Calu3 (cell line): Measurements from ENCODE around the gene NHLH2. TPM values are rescaled to one million over a fixed set of nuclear protein-coding genes. Genes with fewer than 3 reads are reported as not detected.

Source experiments
- BruUV-seq: library from RNA; stranded (reverse); fragments of 400-500 nt; replicated peaks from 2 replicates; lab custom pipeline; 2021; lab: Mats Ljungman, UMichigan
- CTCF ChIA-PET: fragments of 300-600 bp; sonication (Branson Sonifier 250); formaldehyde crosslinking; loops from one replicate; lab custom pipeline; 2022; ENCODE audit warnings: antibody characterized with exemption; lab: Charles Lee
- DNase-seq: peaks from one replicate; pipeline ENCODE4 v3.0.0; 2022
- H3K27ac Mint-ChIP-seq: one replicate; pipeline ENCODE4 v1.8.0; 2022; ENCODE audit warnings: mixed read lengths; ENCODE audit not compliant: unreplicated experiment
- H3K27me3 Mint-ChIP-seq: one replicate; pipeline ENCODE4 v1.8.0; 2022; ENCODE audit warnings: mixed read lengths; ENCODE audit not compliant: unreplicated experiment
- H3K36me3 Mint-ChIP-seq: one replicate; pipeline ENCODE4 v1.8.0; 2022; ENCODE audit warnings: mild to moderate bottlenecking, moderate library complexity, mixed read lengths; ENCODE audit not compliant: insufficient read depth, unreplicated experiment
- H3K4me1 Mint-ChIP-seq: one replicate; pipeline ENCODE4 v1.8.0; 2022; ENCODE audit warnings: mild to moderate bottlenecking, low read depth, mixed read lengths; ENCODE audit not compliant: unreplicated experiment
- H3K4me3 Mint-ChIP-seq: one replicate; pipeline ENCODE4 v1.8.0; 2022; ENCODE audit warnings: mild to moderate bottlenecking, low read depth, moderate library complexity, mixed read lengths; ENCODE audit not compliant: unreplicated experiment
- H3K9me3 Mint-ChIP-seq: one replicate; pipeline ENCODE4 v1.8.0; 2022; ENCODE audit warnings: low read depth, mixed read lengths; ENCODE audit not compliant: unreplicated experiment
- intact Hi-C: fragments of 100-400 bp; cut with micrococcal nuclease; formaldehyde crosslinking; loops from one replicate; pipeline ENCODE4 v1.10.0; 2022; ENCODE audit not compliant: unreplicated experiment
- total RNA-seq: library from RNA; stranded (reverse); gene quantifications from 2 replicates; pipeline ENCODE4 v1.2.3, GENCODE V29; 2022
- TF ChIP-seq, protein P1 (sequence below): fragments of 200-600 bp; IDR thresholded peaks from one replicate; pipeline ENCODE4 v1.8.0; 2022; ENCODE audit warnings: antibody characterized with exemption; ENCODE audit not compliant: unreplicated experiment

NHLH2 gene
- total RNA-seq, 1 experiment from 2014 or later, result not detected

- intact Hi-C loops, result no loop called here
- no peak for DNase-seq
- peaks cover 20% of the 10 kb centered on the region for H3K27me3 Mint-ChIP-seq
Measured at GRCh38 chr1:115796036-115796435, 44.9 kb downstream of the NHLH2 start.

GRCh38 chr1:115794976-115795639, 45.8 kb downstream of the NHLH2 start:
- no peak for DNase-seq
- Mint-ChIP-seq H3K4me3 (no peak overlapping the region), H3K36me3 (no peaks in the 10 kb centered on the region), H3K27me3 (peaks cover 20% of the 10 kb centered on the region), H3K27ac (no peak overlapping the region), H3K9me3 (no peaks in the 10 kb centered on the region), H3K4me1 (no peaks in the 10 kb centered on the region)
- intact Hi-C loops, result no loop called here
- CTCF ChIA-PET, result no interaction called here
- TF ChIP-seq, protein P1, sequence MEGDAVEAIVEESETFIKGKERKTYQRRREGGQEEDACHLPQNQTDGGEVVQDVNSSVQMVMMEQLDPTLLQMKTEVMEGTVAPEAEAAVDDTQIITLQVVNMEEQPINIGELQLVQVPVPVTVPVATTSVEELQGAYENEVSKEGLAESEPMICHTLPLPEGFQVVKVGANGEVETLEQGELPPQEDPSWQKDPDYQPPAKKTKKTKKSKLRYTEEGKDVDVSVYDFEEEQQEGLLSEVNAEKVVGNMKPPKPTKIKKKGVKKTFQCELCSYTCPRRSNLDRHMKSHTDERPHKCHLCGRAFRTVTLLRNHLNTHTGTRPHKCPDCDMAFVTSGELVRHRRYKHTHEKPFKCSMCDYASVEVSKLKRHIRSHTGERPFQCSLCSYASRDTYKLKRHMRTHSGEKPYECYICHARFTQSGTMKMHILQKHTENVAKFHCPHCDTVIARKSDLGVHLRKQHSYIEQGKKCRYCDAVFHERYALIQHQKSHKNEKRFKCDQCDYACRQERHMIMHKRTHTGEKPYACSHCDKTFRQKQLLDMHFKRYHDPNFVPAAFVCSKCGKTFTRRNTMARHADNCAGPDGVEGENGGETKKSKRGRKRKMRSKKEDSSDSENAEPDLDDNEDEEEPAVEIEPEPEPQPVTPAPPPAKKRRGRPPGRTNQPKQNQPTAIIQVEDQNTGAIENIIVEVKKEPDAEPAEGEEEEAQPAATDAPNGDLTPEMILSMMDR, result no peak
- BruUV-seq, result no TSS peak

More at GRCh38 chr1:115796036-115796435, 44.9 kb downstream of the NHLH2 start:
- no TSS peak for BruUV-seq
- no peak overlapping the region for H3K27ac Mint-ChIP-seq
- H3K9me3 Mint-ChIP-seq, result no peaks in the 10 kb centered on the region
- no peaks in the 10 kb centered on the region for H3K36me3 Mint-ChIP-seq
- H3K4me3 Mint-ChIP-seq, result no peak overlapping the region
- no peaks in the 10 kb centered on the region for H3K4me1 Mint-ChIP-seq
- TF ChIP-seq, protein P1, result no peak
- CTCF ChIA-PET, result no interaction called here

DNA sequence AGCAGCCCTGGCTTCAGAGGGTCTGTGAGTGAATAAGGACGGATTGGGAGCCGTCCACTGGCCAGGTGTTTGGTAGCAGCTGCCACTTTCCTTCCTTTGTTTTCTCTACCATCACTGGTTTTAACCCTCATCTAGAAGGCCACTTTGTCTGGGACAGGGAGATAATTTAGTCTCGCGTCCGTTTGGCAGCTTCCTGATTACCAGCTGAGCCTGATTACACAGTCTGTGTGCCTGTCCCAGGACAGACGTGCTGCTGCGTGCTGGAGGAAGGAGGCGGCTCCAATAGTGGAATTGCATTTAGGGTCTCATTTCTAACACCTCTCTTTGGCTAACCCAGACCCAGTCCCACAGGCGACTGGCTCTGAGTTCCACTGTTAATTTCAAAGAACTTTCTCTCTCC, 47.8 kb downstream of the NHLH2 start:
- intact Hi-C loops, result loop anchor here (1.0 kb wide), 1 partner anchor 21 kb away; no protein-coding TSS in a partner anchor
- CTCF ChIA-PET, result no interaction called here
- no peaks in the 10 kb centered on the region for H3K4me1 Mint-ChIP-seq
- TF ChIP-seq, protein P1, result no peak
- H3K27ac Mint-ChIP-seq, result no peak overlapping the region
- no peaks in the 10 kb centered on the region for H3K9me3 Mint-ChIP-seq
- no TSS peak for BruUV-seq
- no peak for DNase-seq
- H3K36me3 Mint-ChIP-seq, result no peaks in the 10 kb centered on the region
- H3K27me3 Mint-ChIP-seq, result peaks cover 20% of the 10 kb centered on the region
- H3K4me3 Mint-ChIP-seq, result no peak overlapping the region

- H3K9me3 Mint-ChIP-seq, result no peaks in the 10 kb centered on the region
- TF ChIP-seq, protein P1, result no peak
- no peak overlapping the region for H3K4me3 Mint-ChIP-seq
- H3K27ac Mint-ChIP-seq, result no peak overlapping the region
- peaks cover 20% of the 10 kb centered on the region for H3K27me3 Mint-ChIP-seq
- DNase-seq, result no peak
- H3K36me3 Mint-ChIP-seq, result no peaks in the 10 kb centered on the region
- intact Hi-C loops, result no loop called here
- no peaks in the 10 kb centered on the region for H3K4me1 Mint-ChIP-seq
- CTCF ChIA-PET, result no interaction called here
- no TSS peak for BruUV-seq
Measured at GRCh38 chr1:115791816-115792215, 49.1 kb downstream of the NHLH2 start.
